Type B pancreatic cell (in vitro differentiated cells): Measurements from ENCODE around the gene ERMARD. TPM values are rescaled to one million over a fixed set of nuclear protein-coding genes. Genes with fewer than 3 reads are reported as not detected.
A peak's percentile ranks its signal among the peaks of the same experiment; 100 is the strongest.

Experiments
- DNase-seq: peaks from one replicate; pipeline ENCODE4 v3.0.0; 2021; ENCODE audit warnings: mixed read lengths; ENCODE audit not compliant: unreplicated experiment; ENCODE audit errors: extremely low spot score
- H3K27ac Mint-ChIP-seq: 2 replicates; pipeline ENCODE4 v1.8.0; 2021; ENCODE audit warnings: mild to moderate bottlenecking, mixed read lengths
- H3K27me3 Mint-ChIP-seq: 2 replicates; pipeline ENCODE4 v1.8.0; 2021; ENCODE audit warnings: mixed read lengths
- H3K36me3 Mint-ChIP-seq: 2 replicates; pipeline ENCODE4 v1.8.0; 2021; ENCODE audit warnings: mixed read lengths
- H3K4me1 Mint-ChIP-seq: one replicate; pipeline ENCODE4 v1.8.0; 2021; ENCODE audit warnings: mixed read lengths; ENCODE audit not compliant: unreplicated experiment
- H3K4me3 Mint-ChIP-seq: 2 replicates; pipeline ENCODE4 v1.8.0; 2021; ENCODE audit warnings: mild to moderate bottlenecking, mixed read lengths
- H3K9me3 Mint-ChIP-seq: 2 replicates; pipeline ENCODE4 v1.8.0; 2021; ENCODE audit warnings: mixed read lengths
- CTCF ChIP-seq: fragments of 200-600 bp; sonication (generic); conservative IDR thresholded peaks from 2 replicates; pipeline ENCODE4 v1.5.0; 2021; ENCODE audit warnings: antibody characterized with exemption, mild to moderate bottlenecking
- total RNA-seq: library from RNA; stranded (reverse); gene quantifications from 2 replicates; pipeline ENCODE4 v1.2.1, GENCODE V29; 2021; ENCODE audit warnings: low replicate concordance

Gene ERMARD
- total RNA-seq, 1 donor from 2014 or later: 32.1 TPM

- Mint-ChIP-seq H3K36me3 (peaks cover under 1% of the 10 kb centered on the region), H3K27me3 (peaks cover 3% of the 10 kb centered on the region), H3K27ac (peak overlapping the region; percentile 96), H3K4me3 (peak overlapping the region; percentile 93), H3K9me3 (no peaks in the 10 kb centered on the region), H3K4me1 (peaks cover 26% of the 10 kb centered on the region)
- no peak for DNase-seq
- no peak for TF ChIP-seq CTCF
Measured at GRCh38 chr6:169725125-169726048, 26.0 kb upstream of the ERMARD start.

- Mint-ChIP-seq H3K9me3 (no peaks in the 10 kb centered on the region), H3K36me3 (no peaks in the 10 kb centered on the region), H3K27me3 (peaks cover 3% of the 10 kb centered on the region), H3K27ac (peak overlapping the region; percentile 96), H3K4me1 (peaks cover 25% of the 10 kb centered on the region), H3K4me3 (peak overlapping the region; percentile 93)
- no peak for TF ChIP-seq CTCF
- DNase-seq: no peak
Measured at GRCh38 chr6:169726049-169726400, 25.4 kb upstream of the ERMARD start.

GRCh38 chr6:169726963-169727362 is 24.5 kb upstream of the ERMARD start:
- DNase-seq: no peak
- Mint-ChIP-seq H3K27ac (no peak overlapping the region), H3K9me3 (no peaks in the 10 kb centered on the region), H3K36me3 (no peaks in the 10 kb centered on the region), H3K27me3 (peaks cover 3% of the 10 kb centered on the region), H3K4me1 (peaks cover 21% of the 10 kb centered on the region), H3K4me3 (no peak overlapping the region)
- TF ChIP-seq CTCF: no peak

GRCh38 chr6:169729961-169730360 is 21.5 kb upstream of the ERMARD start:
- Mint-ChIP-seq H3K4me3 (no peak overlapping the region), H3K9me3 (no peaks in the 10 kb centered on the region), H3K36me3 (no peaks in the 10 kb centered on the region), H3K27ac (no peak overlapping the region), H3K4me1 (peaks cover 10% of the 10 kb centered on the region), H3K27me3 (peaks cover 2% of the 10 kb centered on the region)
- TF ChIP-seq CTCF: no peak
- no peak for DNase-seq

GRCh38 chr6:169738204-169738975 is 13.0 kb upstream of the ERMARD start:
- Mint-ChIP-seq H3K27me3 (peaks cover 3% of the 10 kb centered on the region), H3K36me3 (no peaks in the 10 kb centered on the region), H3K9me3 (no peaks in the 10 kb centered on the region), H3K4me1 (peaks cover 6% of the 10 kb centered on the region), H3K4me3 (no peak overlapping the region), H3K27ac (no peak overlapping the region)
- DNase-seq: no peak
- TF ChIP-seq CTCF: no peak
